Right lobe of liver (tissue), 4 donors: ENCODE measurements around the gene ASB18.

ENCODE experiments used
- CTCF ChIP-seq, 4 donors: fragments of 200-600 bp in 3 of 4; fragments of 450-650 bp in 1 of 4; IDR thresholded peaks; one replicate each; pipeline versions ENCODE4 v1.5.1 to v1.8.0; 2016 to 2022; ENCODE audit warnings: antibody characterized with exemption in 4 of 4, mild to moderate bottlenecking in 2 of 4
- POLR2A ChIP-seq: fragments of 450-650 bp; IDR thresholded peaks from one replicate; pipeline ENCODE4 v1.6.1; 2017; ENCODE audit warnings: antibody characterized with exemption, mild to moderate bottlenecking
- donor health status: DM: no; HTN: no; CAD: no.
- donor health status: DM: no; HTN: no; CAD: no.
- donor health status: DM: no; HTN: yes; CAD: no.

- no peak for TF ChIP-seq CTCF (IDR thresholded peaks at IDR 0.05)
- no peak for TF ChIP-seq POLR2A
Observed at GRCh38 chr2:236215196-236215595, 49.0 kb downstream of the ASB18 start.
